ENCODE results near the gene WDFY4. TPM values are rescaled to one million over a fixed set of nuclear protein-coding genes. Genes with fewer than 3 reads are reported as not detected.

The WDFY4 gene
- polyA plus RNA-seq, 1 donor from 2014 or later: not detected

DNA sequence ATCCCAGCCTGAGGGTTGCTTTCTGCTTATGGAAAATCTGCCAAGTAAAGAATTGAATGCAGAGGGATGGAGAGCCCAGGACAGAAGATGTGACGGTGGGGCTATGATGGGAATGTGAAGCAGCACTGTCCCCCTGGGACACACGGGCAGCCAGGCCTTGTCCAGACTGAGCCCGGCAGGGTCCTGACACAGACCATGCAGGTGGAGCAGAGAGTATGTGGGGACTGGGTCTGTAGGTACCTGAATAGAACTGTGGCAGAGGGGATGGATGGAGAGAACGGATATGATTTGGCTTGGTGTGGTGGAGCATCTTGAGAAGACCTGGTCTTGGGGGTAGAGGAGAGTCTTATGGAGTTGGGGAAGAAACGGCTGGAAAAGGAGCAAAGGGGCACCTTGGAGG is 255.7 kb downstream of the WDFY4 start:
- no peak overlapping the region for H3K9ac ChIP-seq (ENCODE audit: low read length)
- no peaks in the 10 kb centered on the region for H3K36me3 ChIP-seq (ENCODE audit: insufficient read depth, low read length)
- TF ChIP-seq, protein P1, sequence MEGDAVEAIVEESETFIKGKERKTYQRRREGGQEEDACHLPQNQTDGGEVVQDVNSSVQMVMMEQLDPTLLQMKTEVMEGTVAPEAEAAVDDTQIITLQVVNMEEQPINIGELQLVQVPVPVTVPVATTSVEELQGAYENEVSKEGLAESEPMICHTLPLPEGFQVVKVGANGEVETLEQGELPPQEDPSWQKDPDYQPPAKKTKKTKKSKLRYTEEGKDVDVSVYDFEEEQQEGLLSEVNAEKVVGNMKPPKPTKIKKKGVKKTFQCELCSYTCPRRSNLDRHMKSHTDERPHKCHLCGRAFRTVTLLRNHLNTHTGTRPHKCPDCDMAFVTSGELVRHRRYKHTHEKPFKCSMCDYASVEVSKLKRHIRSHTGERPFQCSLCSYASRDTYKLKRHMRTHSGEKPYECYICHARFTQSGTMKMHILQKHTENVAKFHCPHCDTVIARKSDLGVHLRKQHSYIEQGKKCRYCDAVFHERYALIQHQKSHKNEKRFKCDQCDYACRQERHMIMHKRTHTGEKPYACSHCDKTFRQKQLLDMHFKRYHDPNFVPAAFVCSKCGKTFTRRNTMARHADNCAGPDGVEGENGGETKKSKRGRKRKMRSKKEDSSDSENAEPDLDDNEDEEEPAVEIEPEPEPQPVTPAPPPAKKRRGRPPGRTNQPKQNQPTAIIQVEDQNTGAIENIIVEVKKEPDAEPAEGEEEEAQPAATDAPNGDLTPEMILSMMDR (IDR thresholded peaks at IDR 0.05; ENCODE audit: poor library complexity, severe bottlenecking): no peak
- TF ChIP-seq TAF1 (IDR thresholded peaks at IDR 0.05; ENCODE audit: low read depth) (no peak), EZH2 (IDR thresholded peaks at IDR 0.05; ENCODE audit: borderline replicate concordance, insufficient read depth, low read length, poor library complexity, severe bottlenecking) (no peak), RAD21 (conservative IDR thresholded peaks at IDR 0.05) (no peak)
- TF ChIP-seq, protein P2, sequence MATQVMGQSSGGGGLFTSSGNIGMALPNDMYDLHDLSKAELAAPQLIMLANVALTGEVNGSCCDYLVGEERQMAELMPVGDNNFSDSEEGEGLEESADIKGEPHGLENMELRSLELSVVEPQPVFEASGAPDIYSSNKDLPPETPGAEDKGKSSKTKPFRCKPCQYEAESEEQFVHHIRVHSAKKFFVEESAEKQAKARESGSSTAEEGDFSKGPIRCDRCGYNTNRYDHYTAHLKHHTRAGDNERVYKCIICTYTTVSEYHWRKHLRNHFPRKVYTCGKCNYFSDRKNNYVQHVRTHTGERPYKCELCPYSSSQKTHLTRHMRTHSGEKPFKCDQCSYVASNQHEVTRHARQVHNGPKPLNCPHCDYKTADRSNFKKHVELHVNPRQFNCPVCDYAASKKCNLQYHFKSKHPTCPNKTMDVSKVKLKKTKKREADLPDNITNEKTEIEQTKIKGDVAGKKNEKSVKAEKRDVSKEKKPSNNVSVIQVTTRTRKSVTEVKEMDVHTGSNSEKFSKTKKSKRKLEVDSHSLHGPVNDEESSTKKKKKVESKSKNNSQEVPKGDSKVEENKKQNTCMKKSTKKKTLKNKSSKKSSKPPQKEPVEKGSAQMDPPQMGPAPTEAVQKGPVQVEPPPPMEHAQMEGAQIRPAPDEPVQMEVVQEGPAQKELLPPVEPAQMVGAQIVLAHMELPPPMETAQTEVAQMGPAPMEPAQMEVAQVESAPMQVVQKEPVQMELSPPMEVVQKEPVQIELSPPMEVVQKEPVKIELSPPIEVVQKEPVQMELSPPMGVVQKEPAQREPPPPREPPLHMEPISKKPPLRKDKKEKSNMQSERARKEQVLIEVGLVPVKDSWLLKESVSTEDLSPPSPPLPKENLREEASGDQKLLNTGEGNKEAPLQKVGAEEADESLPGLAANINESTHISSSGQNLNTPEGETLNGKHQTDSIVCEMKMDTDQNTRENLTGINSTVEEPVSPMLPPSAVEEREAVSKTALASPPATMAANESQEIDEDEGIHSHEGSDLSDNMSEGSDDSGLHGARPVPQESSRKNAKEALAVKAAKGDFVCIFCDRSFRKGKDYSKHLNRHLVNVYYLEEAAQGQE (IDR thresholded peaks at IDR 0.05; ENCODE audit: borderline replicate concordance): no peak

DNA sequence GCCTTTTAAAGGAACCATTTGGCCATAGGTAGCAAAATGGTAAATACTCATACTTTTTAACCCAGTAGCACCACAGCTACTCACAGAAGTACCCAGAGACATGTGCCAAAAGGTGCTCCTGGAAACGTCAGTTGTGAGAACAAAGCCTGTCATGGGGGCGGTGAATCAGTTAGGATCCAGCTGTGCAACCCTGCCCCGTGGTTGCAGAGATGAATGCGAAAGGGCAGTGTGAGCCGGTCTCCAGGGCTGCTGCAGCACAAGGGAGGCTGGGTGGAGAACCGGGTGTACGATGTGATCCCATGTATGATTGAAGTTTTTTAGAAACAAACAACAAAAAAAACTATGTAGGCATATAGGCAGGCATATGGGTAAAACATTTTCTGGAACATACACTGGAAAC is 256.3 kb downstream of the WDFY4 start:
- TF ChIP-seq, protein P1 (IDR thresholded peaks at IDR 0.05; ENCODE audit: poor library complexity, severe bottlenecking): no peak
- H3F3A ChIP-seq (ENCODE audit: insufficient read depth, low read length, poor library complexity, severe bottlenecking): no peaks in the 10 kb centered on the region

More for the DNA sequence above, 255.7 kb downstream of the WDFY4 start:
- Histone ChIP-seq H4K20me1 (ENCODE audit: insufficient read depth) (no peaks in the 10 kb centered on the region), H3K9me3 (ENCODE audit: low read length) (no peaks in the 10 kb centered on the region), H3K27me3 (ENCODE audit: insufficient read depth, low read depth, low read length) (no peaks in the 10 kb centered on the region), H3K4me2 (ENCODE audit: low read length) (no peak overlapping the region), H2AFZ (ENCODE audit: low read depth, low read length) (no peak overlapping the region), H3F3A (ENCODE audit: insufficient read depth, low read length, poor library complexity, severe bottlenecking) (no peaks in the 10 kb centered on the region), H3K27ac (ENCODE audit: low read length) (no peak overlapping the region), H3K79me2 (replicated peaks; ENCODE audit: insufficient read depth, low read length) (no peaks in the 10 kb centered on the region), H3K4me3 (ENCODE audit: low read length) (no peak overlapping the region), H3K9me2 (ENCODE audit: insufficient read depth, low read length) (no peaks in the 10 kb centered on the region)

More for the DNA sequence above, 256.3 kb downstream of the WDFY4 start:
- H3K27ac ChIP-seq (ENCODE audit: low read length): no peak overlapping the region
- no peak overlapping the region for H3K9ac ChIP-seq (ENCODE audit: low read length)
- no peaks in the 10 kb centered on the region for H4K20me1 ChIP-seq (ENCODE audit: insufficient read depth)
- H3K4me2 ChIP-seq (ENCODE audit: low read length): no peak overlapping the region
- H3K9me3 ChIP-seq (ENCODE audit: low read length): no peaks in the 10 kb centered on the region
- no peak overlapping the region for H3K4me3 ChIP-seq (ENCODE audit: low read length)
- H3K36me3 ChIP-seq (ENCODE audit: insufficient read depth, low read length): no peaks in the 10 kb centered on the region
- no peak overlapping the region for H2AFZ ChIP-seq (ENCODE audit: low read depth, low read length)
- H3K79me2 ChIP-seq (replicated peaks; ENCODE audit: insufficient read depth, low read length): no peaks in the 10 kb centered on the region
- no peaks in the 10 kb centered on the region for H3K27me3 ChIP-seq (ENCODE audit: insufficient read depth, low read depth, low read length)
- H3K9me2 ChIP-seq (ENCODE audit: insufficient read depth, low read length): no peaks in the 10 kb centered on the region
